Transverse colon (tissue), 4 donors: ENCODE data around the gene HIPK2. TPM values are rescaled to one million over a fixed set of nuclear protein-coding genes. Genes with fewer than 3 reads are reported as not detected.

Experiments
- DNase-seq: peaks from one replicate; pipeline ENCODE4 v3.0.0-alpha.2; 2019
- H3K27ac ChIP-seq, 4 donors: fragments of 200-600 bp; sonication (generic); 2 replicates each; pipeline ENCODE4 v1.5.1; 2016 to 2018; ENCODE audit warnings: inconsistent platforms in 4 of 4
- H3K27me3 ChIP-seq: fragments of 200-600 bp; sonication (generic); 2 replicates; pipeline ENCODE4 v1.5.1; 2017; ENCODE audit warnings: inconsistent platforms
- H3K36me3 ChIP-seq, 4 donors: fragments of 200-600 bp; sonication (generic); 2 replicates each; pipeline ENCODE4 v1.5.1; 2017 to 2019; ENCODE audit warnings: inconsistent platforms in 4 of 4
- H3K4me1 ChIP-seq, 4 donors: fragments of 200-600 bp; sonication (generic); 2 replicates each; pipeline ENCODE4 v1.5.1; 2017 to 2020; ENCODE audit warnings: inconsistent platforms in 4 of 4
- H3K4me3 ChIP-seq, 4 donors: fragments of 200-600 bp; sonication (generic); 1 replicate in 1 of 4; 2 replicates in 3 of 4; pipeline versions ENCODE4 v1.5.1 to v1.6.1; 2017 to 2019; ENCODE audit warnings: inconsistent platforms in 4 of 4
- H3K9me3 ChIP-seq, 2 donors: fragments of 200-600 bp; sonication (generic); 2 replicates each; pipeline ENCODE4 v1.5.1; 2017 to 2019; ENCODE audit warnings: inconsistent platforms in 2 of 2
- CTCF ChIP-seq, 5 experiments: fragments of 200-600 bp in 3 of 5; fragments of 450-650 bp in 2 of 5; sonication (generic) in 3 of 5; IDR thresholded peaks; 1 replicate in 2 of 5; 2 replicates in 3 of 5; pipeline ENCODE4 v1.5.1; 2016 to 2017; ENCODE audit warnings: antibody characterized with exemption in 5 of 5, inconsistent platforms in 3 of 5, mild to moderate bottlenecking in 2 of 5, moderate library complexity in 1 of 5
- EP300 ChIP-seq: sonication (generic); formaldehyde crosslinking; IDR thresholded peaks from one replicate; pipeline ENCODE4 v1.6.1; 2017; ENCODE audit warnings: antibody characterized with exemption, low read depth
- POLR2A ChIP-seq: fragments of 450-650 bp; IDR thresholded peaks from one replicate; pipeline ENCODE4 v1.6.1; 2016; ENCODE audit warnings: antibody characterized with exemption, mild to moderate bottlenecking, moderate library complexity
- POLR2AphosphoS5 ChIP-seq, 3 donors: sonication (generic); formaldehyde crosslinking; IDR thresholded peaks; one replicate each; pipeline ENCODE4 v1.6.1; 2016; ENCODE audit warnings: antibody characterized with exemption in 3 of 3
- WGBS, 2 donors: methylation state at CpG; one replicate each; pipeline ENCODE4 v1.1.5; 2018; ENCODE audit warnings: low coverage in 1 of 2; 5-methylcytosine and 5-hydroxymethylcytosine counted together
- in situ Hi-C, 4 donors: fragments of 200-750 bp; cut with MboI; loops; one replicate each; pipeline versions ENCODE4 v1.15.0 to v1.15.1; 2017; ENCODE audit warnings: low sequenced_read_pairs in 3 of 4, low pct_ligation_motif_present in 1 of 4, low pct_unique_long_range_greater_than_20kb in 1 of 4
- intact Hi-C: fragments of 100-400 bp; cut with DNase I; formaldehyde crosslinking; loops from one replicate; pipeline ENCODE4 v1.15.1; 2023; ENCODE audit warnings: low total_unique reads
- total RNA-seq, 4 donors: library from RNA; depleted of rRNA; stranded (reverse); fragments of >200 nt; gene quantifications; one replicate each; pipeline ENCODE4 v1.1.0, GENCODE V29; 2016

Gene HIPK2
- total RNA-seq, 4 donors from 2014 or later: 27.3 to 40.3 (median 33.6) TPM

GRCh38 chr7:139634087-139634486, 143.7 kb downstream of the HIPK2 start:
- H3K9me3 ChIP-seq: no peaks in the 10 kb centered on the region
- in situ Hi-C loops (no loop called here), intact Hi-C loops (no loop called here)
- H3K4me3 ChIP-seq: no peak overlapping the region
- peaks cover 0 to 20% (median 7%) of the 10 kb centered on the region in 4 donors for H3K36me3 ChIP-seq
- H3K4me1 ChIP-seq: no peaks in the 10 kb centered on the region
- H3K27me3 ChIP-seq: no peaks in the 10 kb centered on the region
- TF ChIP-seq POLR2AphosphoS5 (IDR thresholded peaks at IDR 0.05): no peak
- TF ChIP-seq CTCF (IDR thresholded peaks at IDR 0.05): no peak
- no peak for TF ChIP-seq EP300
- TF ChIP-seq POLR2A: no peak
- 92% methylated on average over 7 of the region's 7 CpGs; no CpG with 5 or more reads in 1 of the 2 donors for WGBS, 2 donors
- H3K27ac ChIP-seq: no peak overlapping the region
- no peak for DNase-seq

GRCh38 chr7:139631520-139632031, 146.2 kb downstream of the HIPK2 start:
- H3K27me3 ChIP-seq: no peaks in the 10 kb centered on the region
- intact Hi-C loops (no loop called here), in situ Hi-C loops (no loop called here)
- no peaks in the 10 kb centered on the region for H3K9me3 ChIP-seq
- 91 to 100% methylated on average over 3 to 5 of the region's 5 CpGs for WGBS, 2 donors
- peaks cover 0 to 36% (median 8%) of the 10 kb centered on the region in 4 donors for H3K36me3 ChIP-seq
- H3K4me1 ChIP-seq: no peaks in the 10 kb centered on the region
- TF ChIP-seq CTCF (IDR thresholded peaks at IDR 0.05) (no peak), POLR2AphosphoS5 (IDR thresholded peaks at IDR 0.05) (no peak), EP300 (no peak), POLR2A (no peak)
- H3K4me3 ChIP-seq: no peak overlapping the region
- DNase-seq: no peak
- no peak overlapping the region for H3K27ac ChIP-seq

DNA sequence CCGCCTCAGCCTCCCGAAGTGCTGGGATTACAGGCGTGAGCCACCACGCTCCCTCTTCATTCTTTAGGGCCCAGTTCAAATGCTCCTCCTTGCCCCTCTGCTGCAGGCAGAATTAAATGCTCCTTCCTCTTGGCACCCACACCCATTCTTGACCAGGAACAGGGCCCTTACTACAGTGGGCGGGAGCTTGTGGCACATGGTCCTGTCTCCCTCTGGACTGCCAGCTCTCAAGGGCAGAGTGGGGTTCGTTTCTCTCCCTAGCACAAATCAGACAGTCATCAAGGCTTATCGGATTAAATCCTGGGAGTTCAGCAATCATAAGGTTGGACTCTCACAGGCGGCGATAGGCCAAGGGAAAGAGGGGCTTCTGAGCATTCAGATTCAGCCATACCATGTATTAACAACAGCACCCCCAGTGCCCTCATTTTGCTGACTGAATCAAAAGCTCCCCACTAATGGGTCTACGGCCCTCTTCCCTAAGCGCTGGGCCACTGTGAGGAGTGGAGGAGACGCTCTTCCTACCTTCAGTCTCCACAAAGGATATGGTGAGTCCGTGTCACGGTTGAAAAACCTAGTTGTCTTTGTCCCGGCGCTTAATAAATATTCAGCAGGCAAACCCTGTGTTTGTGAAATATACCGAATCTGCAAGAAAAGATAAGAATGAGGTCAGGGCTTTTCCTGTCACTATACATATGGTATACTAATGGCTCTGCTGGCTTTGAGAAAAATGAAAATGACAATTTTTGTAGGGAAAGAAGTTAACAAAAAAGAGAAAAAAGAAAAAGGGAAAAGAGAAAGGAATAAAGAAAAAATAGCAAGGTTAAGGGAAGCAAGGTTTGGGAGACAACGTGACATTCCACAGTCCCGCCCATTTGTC, 146.9 kb downstream of the HIPK2 start:
- intact Hi-C loops (no loop called here), in situ Hi-C loops (no loop called here)
- 92 to 94% methylated on average over 5 to 19 of the region's 19 CpGs for WGBS, 2 donors
- TF ChIP-seq CTCF (IDR thresholded peaks at IDR 0.05) (no peak), EP300 (no peak), POLR2A (no peak), POLR2AphosphoS5 (IDR thresholded peaks at IDR 0.05) (no peak)
- DNase-seq: no peak
- no peak overlapping the region for H3K27ac ChIP-seq
- no peaks in the 10 kb centered on the region for H3K27me3 ChIP-seq
- no peaks in the 10 kb centered on the region for H3K9me3 ChIP-seq
- H3K36me3 ChIP-seq: peaks cover 0 to 42% (median 11%) of the 10 kb centered on the region in 4 donors
- no peak overlapping the region for H3K4me3 ChIP-seq
- H3K4me1 ChIP-seq: no peaks in the 10 kb centered on the region

GRCh38 chr7:139629392-139630082, 148.3 kb downstream of the HIPK2 start:
- H3K4me1 ChIP-seq: no peaks in the 10 kb centered on the region
- in situ Hi-C loops: no loop called here
- DNase-seq: no peak
- 85 to 100% methylated on average over 3 to 4 of the region's 4 CpGs for WGBS, 2 donors
- peaks cover 0 to 48% (median 16%) of the 10 kb centered on the region in 4 donors for H3K36me3 ChIP-seq
- intact Hi-C loops: no loop called here
- H3K27me3 ChIP-seq: no peaks in the 10 kb centered on the region
- H3K27ac ChIP-seq: no peak overlapping the region
- no peak overlapping the region for H3K4me3 ChIP-seq
- no peaks in the 10 kb centered on the region for H3K9me3 ChIP-seq
- TF ChIP-seq CTCF (IDR thresholded peaks at IDR 0.05) (no peak), POLR2AphosphoS5 (IDR thresholded peaks at IDR 0.05) (no peak), POLR2A (no peak), EP300 (no peak)
